ENCODE data around the gene PSME2. TPM values are rescaled to one million over a fixed set of nuclear protein-coding genes. Genes with fewer than 3 reads are reported as not detected.

The PSME2 gene
- total and polyA plus RNA-seq, 2 of the 13 experiments (the other 11 are each of a cell fraction or from before 2014, with no cell fraction given) = 332 to 716 TPM

GRCh38 chr14:24135584-24135833 lies 10.9 kb downstream of the PSME2 start:
- peaks cover 11% of the 10 kb centered on the region for H4K20me1 ChIP-seq (ENCODE audit: insufficient read depth, low read length)
- H3K9ac ChIP-seq (ENCODE audit: insufficient read depth, low read depth, low read length) = peak overlapping the region; percentile 94
- peak overlapping the region; percentile 62 for H2AFZ ChIP-seq (ENCODE audit: low read length)
- in situ Hi-C loops (cut with HindIII; ENCODE audit: extremely low pct_ligation_motif_present, low pct_unique_long_range_greater_than_20kb) (loop anchor here (25.0 kb wide), 1 partner anchor 823 kb away; the partner anchor contains the start of genes BCL2L2, PABPN1 and PPP1R3E), intact Hi-C loops (cut with micrococcal nuclease; ENCODE audit: unreplicated experiment) (no loop called here)
- peaks cover 17 to 25% of the 10 kb centered on the region in 2 experiments for H3K36me3 ChIP-seq (replicated peaks in 1 of 2; ENCODE audit: control insufficient read depth in 1 of 2, insufficient read depth in 2 of 2, low read length in 2 of 2)
- POLR2A ChIA-PET = interaction anchor here (0.8 to 22.7 kb wide), 37 partner anchors 9 to 1158 kb away, joined by 3 to 977 read pairs (median 5); partner anchors contain the start of genes ACIN1, C14orf119, CARMIL3 and CHMP4A
- DNase-seq (ENCODE audit: low spot score) = no peak
- H3K27me3 ChIP-seq (ENCODE audit: control insufficient read depth in 1 of 2, insufficient read depth in 2 of 2, low read length in 2 of 2) = no peaks in the 10 kb centered on the region; a peak in 1 of 5 replicates
- under 1% methylated on average over 9 of the region's 9 CpGs for WGBS (ENCODE audit: low lambda C conversion rate)
- peak overlapping the region; percentile 100 for H3K4me2 ChIP-seq (ENCODE audit: low read depth, low read length)
- H3K27ac ChIP-seq (ENCODE audit: extremely low read length, insufficient read depth, low read length) = peak overlapping the region; percentile 66
- CTCF ChIA-PET (ENCODE audit: low intra/inter-chr PET ratio, low total read pairs) = interaction anchor here (1.0 to 2.1 kb wide), 2 partner anchors 21 to 25 kb away, joined by 3 to 6 read pairs; partner anchors contain the start of genes DCAF11, IRF9 and NRL
- peaks cover 37% of the 10 kb centered on the region for H3K79me2 ChIP-seq (ENCODE audit: insufficient read depth, low read length)
- no peaks in the 10 kb centered on the region for H3K9me3 ChIP-seq (ENCODE audit: low read length)
- peaks cover 69% of the 10 kb centered on the region for H3K4me1 ChIP-seq (ENCODE audit: insufficient read depth, low read length)
- no peak for ATAC-seq
- peak overlapping the region; percentile 91 to 98 (median 93) for H3K4me3 ChIP-seq (replicated peaks in 1 of 3; ENCODE audit: insufficient read depth in 1 of 3, low read depth in 2 of 3, low read length in 3 of 3)
- FAIRE-seq = no peak
- no TSS peak for BruUV-seq (replicated peaks)
- TF ChIP-seq ZFAT (CRISPR knock-in tag; conservative IDR thresholded peaks at IDR 0.05) (no peak), ZNF891 (CRISPR knock-in tag; IDR thresholded peaks at IDR 0.05) (no peak), SNAI1 (CRISPR knock-in tag; IDR thresholded peaks at IDR 0.05; ENCODE audit: borderline replicate concordance) (0 out of 2 replicates have a peak, but pooled peaks have one; percentile 50), POGK (CRISPR knock-in tag; conservative IDR thresholded peaks at IDR 0.05) (no peak), ZMAT3 (CRISPR knock-in tag; conservative IDR thresholded peaks at IDR 0.05) (peak; percentile 83; the same call in 1 of the 2 replicates), HNRNPUL1 (IDR thresholded peaks at IDR 0.05; ENCODE audit: low read depth, low read length) (no peak), ZNF235 (CRISPR knock-in tag; IDR thresholded peaks at IDR 0.05; ENCODE audit: borderline replicate concordance) (no peak), SRY (CRISPR knock-in tag; IDR thresholded peaks at IDR 0.05) (no peak), UBTF (CRISPR knock-in tag; IDR thresholded peaks at IDR 0.05) (no peak), SP1 (IDR thresholded peaks at IDR 0.05) (no peak), SP1 (CRISPR knock-in tag; IDR thresholded peaks at IDR 0.05) (no peak), DDIT3 (CRISPR knock-in tag; IDR thresholded peaks at IDR 0.05) (no peak), ZNF740 (CRISPR knock-in tag; IDR thresholded peaks at IDR 0.05) (no peak), ZBTB38 (CRISPR knock-in tag; IDR thresholded peaks at IDR 0.05) (no peak), BRD4 (CRISPR knock-in tag; IDR thresholded peaks at IDR 0.05) (0 out of 2 replicates have a peak, but pooled peaks have one; percentile 34), IRF1 (CRISPR knock-in tag; IDR thresholded peaks at IDR 0.05; ENCODE audit: low read depth) (no peak), TBL1XR1 (IDR thresholded peaks at IDR 0.05; ENCODE audit: borderline replicate concordance, low read length, partially characterized antibody) (no peak), ZBTB46 (CRISPR knock-in tag; IDR thresholded peaks at IDR 0.05; ENCODE audit: borderline replicate concordance) (no peak)
